ENCODE results near the gene CDH16. TPM values are rescaled to one million over a fixed set of nuclear protein-coding genes. Genes with fewer than 3 reads are reported as not detected.
A peak's percentile ranks its signal among the peaks of the same experiment; 100 is the strongest.
"Not testable (repeated sequence)": the region's sequence is repeated elsewhere in the genome, so short reads cannot be mapped to it uniquely, and the experiment has no call there.

Gene CDH16
- total and polyA plus RNA-seq, 8 donors = not detected

DNA sequence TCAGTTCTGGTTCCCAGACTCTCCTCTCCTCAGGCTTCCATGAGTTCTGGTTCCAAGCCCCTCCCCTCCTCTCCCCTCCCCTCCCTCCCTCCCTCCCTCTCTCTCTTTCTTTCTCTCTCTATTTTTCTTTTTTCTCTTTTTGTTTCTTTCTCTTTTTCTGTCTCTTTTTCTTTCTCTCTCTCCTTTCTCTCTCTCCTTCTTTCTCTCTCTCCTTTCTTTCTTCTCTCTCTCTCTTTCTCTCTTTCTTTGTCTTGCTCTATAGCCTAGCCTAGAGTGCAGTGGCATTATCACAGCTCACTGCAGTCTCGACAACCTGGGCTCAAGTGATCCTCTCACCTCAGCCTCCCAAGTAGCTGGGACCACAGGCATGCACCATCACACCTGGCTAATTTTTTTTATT is 41.6 kb upstream of the CDH16 start:
- WGBS, 2 donors = 65 to 83% methylated on average over 1 of the region's 1 CpG
- ATAC-seq (no peak), DNase-seq (no peak), FAIRE-seq (no peak)
- intact Hi-C loops (cut with DNase I) = no loop called here
- H3K36me3 ChIP-seq = no peaks in the 10 kb centered on the region
- H3K9me3 ChIP-seq = no peaks in the 10 kb centered on the region
- H3K27me3 ChIP-seq = no peaks in the 10 kb centered on the region
- H3K4me1 ChIP-seq = no peaks in the 10 kb centered on the region
- H3K27ac ChIP-seq = no peak overlapping the region
- no peak for TF ChIP-seq CTCF (IDR thresholded peaks at IDR 0.05)
- H3K4me3 ChIP-seq = no peak overlapping the region

GRCh38 chr16:66959704-66960161 is 41.0 kb upstream of the CDH16 start:
- H3K36me3 ChIP-seq = no peaks in the 10 kb centered on the region
- H3K4me1 ChIP-seq = no peaks in the 10 kb centered on the region
- H3K27ac ChIP-seq = no peak overlapping the region
- ATAC-seq (peak in 2 of 4 donors; percentile 2 to 18), FAIRE-seq (no peak), DNase-seq (no peak)
- no peak overlapping the region for H3K4me3 ChIP-seq
- H3K9me3 ChIP-seq = no peaks in the 10 kb centered on the region
- no peaks in the 10 kb centered on the region for H3K27me3 ChIP-seq
- no peak for TF ChIP-seq CTCF (IDR thresholded peaks at IDR 0.05)
- intact Hi-C loops (cut with DNase I) = loop anchor here in 1 of 3 donors (10.0 kb wide), 1 partner anchor 55 kb away; no protein-coding TSS in a partner anchor
- WGBS, 2 donors = 55 to 63% methylated on average over 5 of the region's 5 CpGs

DNA sequence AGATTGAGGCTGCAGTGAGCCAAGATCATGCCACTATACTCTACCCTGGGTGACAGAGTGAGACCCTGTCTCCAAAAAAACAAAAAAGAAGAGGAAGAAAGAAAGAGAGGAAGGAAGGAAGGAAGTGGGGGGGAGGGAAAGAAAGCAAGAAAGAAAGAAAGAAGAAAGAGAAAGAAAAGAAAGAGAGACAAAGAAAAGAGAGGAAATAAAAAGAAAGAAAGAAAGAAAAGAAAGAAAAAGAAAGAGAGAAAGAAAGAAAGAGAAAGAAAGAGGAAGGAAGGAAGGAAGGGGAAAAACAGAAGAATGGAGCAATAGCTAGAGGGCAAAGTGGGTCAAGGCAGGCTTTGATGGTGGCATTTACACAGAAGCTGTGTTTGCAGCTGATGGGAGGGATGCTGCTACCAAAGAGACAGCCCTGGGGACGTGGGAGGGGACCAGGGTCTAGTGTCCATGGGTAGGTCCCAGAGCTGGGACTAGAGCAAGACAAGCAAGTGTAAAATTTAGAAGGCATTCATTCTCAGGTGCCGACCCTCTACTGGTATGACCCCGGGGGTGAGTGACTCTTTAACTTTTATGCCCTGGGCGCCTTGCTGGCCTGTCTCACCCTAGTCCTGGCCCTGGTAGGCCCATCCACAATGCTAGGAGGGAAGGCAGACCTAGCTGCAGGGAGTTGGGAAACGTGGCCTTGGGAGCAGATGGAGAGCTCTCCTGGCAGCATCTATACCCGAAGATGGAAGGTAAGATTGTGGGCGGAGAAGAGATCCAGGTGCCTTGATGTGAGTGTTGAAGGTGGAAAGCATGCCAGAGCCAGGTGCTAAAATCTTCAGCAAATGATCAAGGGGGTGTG is 40.4 kb upstream of the CDH16 start:
- Histone ChIP-seq H3K36me3 (no peaks in the 10 kb centered on the region), H3K27ac (no peak overlapping the region), H3K4me1 (no peaks in the 10 kb centered on the region), H3K9me3 (no peaks in the 10 kb centered on the region), H3K27me3 (no peaks in the 10 kb centered on the region), H3K4me3 (no peak overlapping the region)
- intact Hi-C loops (cut with DNase I) = loop anchor here in 1 of 3 donors (10.0 kb wide), 1 partner anchor 54 kb away; no protein-coding TSS in a partner anchor
- DNase-seq (peak in 2 of 6 donors; percentile 38 to 51), ATAC-seq (peak in 3 of 4 donors; percentile 39 to 68 (median 59)), FAIRE-seq (no peak)
- TF ChIP-seq CTCF (IDR thresholded peaks at IDR 0.05) = no peak
- 51 to 56% methylated on average over 7 of the region's 7 CpGs for WGBS, 2 donors

DNA sequence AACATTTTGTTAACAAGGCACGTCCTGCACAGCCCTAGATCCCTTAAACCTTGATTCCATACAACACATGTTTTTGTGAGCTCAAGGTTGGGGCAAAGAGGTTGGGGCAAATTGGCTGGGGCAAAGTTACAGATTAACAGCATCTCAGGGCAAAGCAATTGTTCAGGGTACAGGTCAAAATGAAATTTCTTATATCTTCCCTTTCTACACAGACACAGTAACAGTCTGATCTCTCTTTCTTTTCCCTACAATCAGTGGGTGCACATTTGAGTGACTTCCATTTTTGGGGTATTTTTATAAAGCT is 37.4 kb upstream of the CDH16 start:
- H3K4me3 ChIP-seq, H3K4me1 ChIP-seq, ATAC-seq, DNase-seq, H3K27me3 ChIP-seq, H3K27ac ChIP-seq, FAIRE-seq, H3K36me3 ChIP-seq, H3K9me3 ChIP-seq: not testable (repeated sequence)
- WGBS, 2 donors = 58 to 67% methylated on average over 1 of the region's 1 CpG
- intact Hi-C loops (cut with DNase I) = loop anchor here in 1 of 3 donors (10.0 kb wide), 1 partner anchor 51 kb away; no protein-coding TSS in a partner anchor

DNA sequence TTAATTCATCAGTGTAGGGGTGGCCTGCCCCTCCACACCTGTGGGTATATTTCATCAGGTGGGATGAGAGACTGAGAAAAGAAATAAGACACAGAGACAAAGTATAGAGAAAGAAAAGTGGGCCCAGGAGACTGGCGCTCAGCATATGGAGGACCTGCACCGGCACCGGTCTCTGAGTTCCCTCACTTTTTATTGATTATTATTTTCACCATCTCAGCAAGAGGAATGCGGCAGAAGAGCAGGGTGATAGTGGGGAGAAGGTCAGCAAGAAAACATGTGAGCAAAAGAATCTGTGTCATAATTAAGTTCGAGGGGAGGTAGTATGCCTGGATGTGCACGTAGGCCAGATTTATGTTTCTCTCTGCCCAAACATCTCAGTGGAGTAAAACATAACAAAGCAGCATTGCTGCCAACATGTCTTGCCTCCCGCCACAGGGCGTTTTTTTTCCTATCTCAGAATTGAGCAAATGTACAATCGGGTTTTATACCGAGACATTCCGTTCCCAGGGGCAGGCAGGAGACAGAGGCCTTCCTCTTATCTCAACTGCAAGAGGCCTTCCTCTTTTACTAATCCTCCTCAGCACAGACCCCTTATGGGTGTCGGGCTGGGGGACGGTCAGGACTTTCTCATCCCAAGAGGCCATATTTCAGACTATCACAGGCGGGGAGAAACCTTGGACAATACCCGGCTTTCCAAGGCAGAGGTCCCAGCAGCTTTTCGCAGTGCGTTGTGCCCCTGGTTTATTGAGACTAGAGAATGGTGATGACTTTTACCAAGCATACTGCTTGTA is 36.9 kb upstream of the CDH16 start:
- H3K9me3 ChIP-seq, FAIRE-seq, H3K36me3 ChIP-seq, H3K27me3 ChIP-seq, H3K4me3 ChIP-seq, ATAC-seq, H3K4me1 ChIP-seq, H3K27ac ChIP-seq: not testable (repeated sequence)
- peak in 1 of 6 donors; percentile 11 for DNase-seq
- WGBS, 2 donors = 65 to 69% methylated on average over 17 of the region's 17 CpGs
- intact Hi-C loops (cut with DNase I) = loop anchor here in 1 of 3 donors (10.0 kb wide), 1 partner anchor 51 kb away; no protein-coding TSS in a partner anchor
